K562 (cell line): ENCODE results near the gene NADK. TPM values are rescaled to one million over a fixed set of nuclear protein-coding genes. Genes with fewer than 3 reads are reported as not detected.

Source experiments
- CBX3 ChIP-seq, 2 experiments: IDR thresholded peaks; 1 replicate in 1 of 2; 2 replicates in 1 of 2; pipeline ENCODE4 v1.6.1; 2012; ENCODE audit warnings: inconsistent platforms in 2 of 2, low read length in 2 of 2, borderline replicate concordance in 1 of 2, control low read depth in 1 of 2
- E2F8 ChIP-seq: fragments of 450-650 bp; IDR thresholded peaks from 2 replicates; pipeline ENCODE4 v1.7.1; 2018; ENCODE audit warnings: mild to moderate bottlenecking, low read depth; ENCODE audit not compliant: partially characterized antibody
- GTF3C2 ChIP-seq: IDR thresholded peaks from 3 replicates; pipeline ENCODE4 v1.6.1; 2011; ENCODE audit warnings: borderline replicate concordance, mild to moderate bottlenecking, moderate library complexity; ENCODE audit not compliant: insufficient read length; ENCODE audit errors: extremely low read depth
- HCFC1 ChIP-seq: IDR thresholded peaks from 2 replicates; pipeline ENCODE4 v1.6.1; 2012; ENCODE audit warnings: low read depth, low read length, improper control_type of control experiment
- HDGF ChIP-seq: fragments of 450-650 bp; IDR thresholded peaks from 2 replicates; pipeline ENCODE4 v1.6.1; 2016
- HSF4 ChIP-seq: fragments of 250-450 bp; sonication (Bioruptor Pico); IDR thresholded peaks from 2 replicates; pipeline ENCODE4 v2.1.2; 2022; ENCODE audit warnings: mild to moderate bottlenecking, moderate library complexity, borderline replicate concordance
- ID3 ChIP-seq, 2 experiments: fragments of 250-450 bp in 1 of 2; fragments of 450-650 bp in 1 of 2; sonication (Bioruptor Pico) in 1 of 2; IDR thresholded peaks; 2 replicates each; pipeline versions ENCODE4 v1.6.1 to v1.8.0; 2016 to 2021; ENCODE audit warnings: mild to moderate bottlenecking in 2 of 2, moderate library complexity in 2 of 2, missing compliant biosample characterization in 1 of 2, missing genetic modification characterization in 1 of 2
- ILK ChIP-seq: fragments of 450-650 bp; IDR thresholded peaks from 2 replicates; pipeline ENCODE4 v1.6.1; 2016; ENCODE audit warnings: missing genetic modification characterization, low read depth, mild to moderate bottlenecking, missing compliant biosample characterization, moderate library complexity, borderline replicate concordance
- MLX ChIP-seq, 2 experiments: fragments of 450-650 bp in 1 of 2; sonication (generic) in 1 of 2; formaldehyde crosslinking; conservative IDR thresholded peaks; 2 replicates each; pipeline versions ENCODE4 v1.4.0 to v1.8.1; 2020 to 2022; ENCODE audit warnings: mild to moderate bottlenecking in 1 of 2, missing genetic modification reagents in 1 of 2
- MYNN ChIP-seq, 2 experiments: sonication (generic); formaldehyde crosslinking in 1 of 2; IDR thresholded peaks; 2 replicates each; pipeline versions ENCODE4 v1.5.0 to v1.6.1; 2016 to 2020; ENCODE audit warnings: antibody characterized with exemption in 1 of 2, missing genetic modification reagents in 1 of 2
- NCOA1 ChIP-seq: fragments of 450-650 bp; IDR thresholded peaks from 2 replicates; pipeline ENCODE4 v1.6.1; 2016; ENCODE audit warnings: low read depth
- POLR3A ChIP-seq: IDR thresholded peaks from 2 replicates; pipeline ENCODE4 v1.6.1; 2011; ENCODE audit warnings: borderline replicate concordance, mild to moderate bottlenecking, moderate library complexity; ENCODE audit not compliant: insufficient read length, insufficient read depth; ENCODE audit errors: extremely low read depth
- SAP30 ChIP-seq: fragments of 200-600 bp; sonication (generic); IDR thresholded peaks from 2 replicates; pipeline ENCODE4 v1.6.1; 2012; ENCODE audit warnings: borderline replicate concordance, low read depth, mild to moderate bottlenecking, moderate library complexity, low read length, control low read depth, inconsistent platforms; ENCODE audit not compliant: insufficient read depth, poor library complexity, severe bottlenecking
- SMARCA5 ChIP-seq: fragments of 450-650 bp; IDR thresholded peaks from 2 replicates; pipeline ENCODE4 v1.6.1; 2016
- SRF ChIP-seq, 2 experiments: fragments of 250-450, 450-650 bp in 1 of 2; sonication (Bioruptor Pico) in 1 of 2; sonication (generic) in 1 of 2; formaldehyde crosslinking; IDR thresholded peaks; 2 replicates each; pipeline versions ENCODE4 v1.5.0 to v1.5.1; 2020 to 2022; ENCODE audit warnings: mild to moderate bottlenecking in 1 of 2, missing genetic modification reagents in 1 of 2
- TAF15 ChIP-seq: fragments of 200-400 bp; formaldehyde crosslinking; IDR thresholded peaks from 2 replicates; pipeline ENCODE4 v1.6.1; 2017; ENCODE audit warnings: mild to moderate bottlenecking, low read depth, low read length, moderate library complexity
- TRIM24 ChIP-seq, 2 experiments: fragments of 450-650 bp; IDR thresholded peaks; 2 replicates each; pipeline ENCODE4 v1.6.1; 2016
- ZNF695 ChIP-seq: fragments of 450-650 bp; formaldehyde crosslinking; IDR thresholded peaks from 2 replicates; pipeline ENCODE4 v1.4.0; 2020; ENCODE audit warnings: mild to moderate bottlenecking, moderate library complexity
- polyA plus RNA-seq, 8 experiments: library from polyadenylated mRNA; depleted of rRNA in 4 of 8; stranded (reverse) in 5 of 8; unstranded in 3 of 8; fragments of >200 nt; fragmentation: Nextera tagmentation in 2 of 8; fragmentation: Illumina TruSeq in 1 of 8; extraction: Ambion mirVana in 2 of 8; extraction: Trizol in 1 of 8; gene quantifications; 2 replicates each; pipeline versions ENCODE4 v1.2.1 to v1.2.3, GENCODE V29; 2011 to 2014; ENCODE audit warnings: inconsistent platforms in 1 of 8, missing spikeins in 1 of 8
- total RNA-seq, 7 experiments: library from RNA; depleted of rRNA in 6 of 7; stranded (reverse); fragments of >200 nt in 6 of 7; fragmentation: Illumina TruSeq in 2 of 7; extraction: Trizol in 2 of 7; gene quantifications; 2 replicates each; pipeline versions ENCODE4 v1.2.1 to v1.2.3, GENCODE V29; 2011 to 2021; ENCODE audit warnings: low replicate concordance in 1 of 7

NADK gene
- total and polyA plus RNA-seq, 9 of the 15 experiments (the other 6 are each of a cell fraction or from before 2014, with no cell fraction given), result 1.5 to 135 (median 75.1) TPM

- TF ChIP-seq GTF3C2 (no peak), HCFC1 (peak; percentile 19; the same call in 1 of the 2 replicates), E2F8 (no peak), SRF (CRISPR knock-in tag; IDR thresholded peaks at IDR 0.05) (peak in 1 of 2 experiments; percentile 62; a peak in 1 of 4 replicates), HDGF (peak; percentile 99), NCOA1 (peak; percentile 14; the same call in 1 of the 2 replicates), CBX3 (IDR thresholded peaks at IDR 0.05; ENCODE audit: borderline replicate concordance in 1 of 2, low read length in 2 of 2) (peak in 1 of 2 experiments; percentile 65; a peak in 1 of 3 replicates), MLX (CRISPR knock-in tag; conservative IDR thresholded peaks at IDR 0.05) (no peak), ILK (tag) (no peak), HSF4 (peak; percentile 83), SAP30 (peak; percentile 72), MYNN (IDR thresholded peaks at IDR 0.05) (peak; percentile 93), MYNN (CRISPR knock-in tag; IDR thresholded peaks at IDR 0.05) (no peak), POLR3A (no peak), TAF15 (no peak), SMARCA5 (0 out of 2 replicates have a peak, but pooled peaks have one; percentile 38), ID3 (CRISPR knock-in tag; IDR thresholded peaks at IDR 0.05) (no peak), ID3 (tag; IDR thresholded peaks at IDR 0.05) (peak; percentile 24; the same call in 1 of the 2 replicates), TRIM24 (IDR thresholded peaks at IDR 0.05) (peak in 1 of 2 experiments; percentile 66; a peak in 1 of 4 replicates), ZNF695 (CRISPR knock-in tag) (no peak)
- TF ChIP-seq, all 486 proteins: peak for 171
These were observed 19.4 kb downstream of the NADK start (continued) for GRCh38 chr1:1758692-1759455.
